Limb (tissue), 2 donors: ENCODE data around the gene TNFRSF9.
"Not testable (repeated sequence)": the region's sequence is repeated elsewhere in the genome, so short reads cannot be mapped to it uniquely, and the experiment has no call there.

Experiments used
- DNase-seq, 2 donors: peaks; one replicate each; pipeline ENCODE4 v3.0.0-alpha.2; 2016; ENCODE audit errors: extremely low spot score in 2 of 2

Gene TNFRSF9

GRCh38 chr1:7921796-7922195 lies 18.8 kb downstream of the TNFRSF9 start:
- DNase-seq: no peak

- no peak for DNase-seq
Measured at GRCh38 chr1:7919880-7920279, 20.8 kb downstream of the TNFRSF9 start.

- DNase-seq: not testable (repeated sequence)
Measured at GRCh38 chr1:7917971-7918370, 22.7 kb downstream of the TNFRSF9 start.

GRCh38 chr1:7916501-7916830 lies 24.2 kb downstream of the TNFRSF9 start:
- DNase-seq: no peak

- DNase-seq: no peak
Measured at GRCh38 chr1:7915826-7916500, 24.7 kb downstream of the TNFRSF9 start.

- DNase-seq: no peak
Measured at GRCh38 chr1:7912743-7913557, 27.7 kb downstream of the TNFRSF9 start.

GRCh38 chr1:7912145-7912544 lies 28.5 kb downstream of the TNFRSF9 start:
- DNase-seq: no peak

- DNase-seq: no peak
Measured at GRCh38 chr1:7905262-7905661, 35.4 kb downstream of the TNFRSF9 start.

- peak; percentile 55 to 73 for DNase-seq
Measured at GRCh38 chr1:7902478-7903085, 38.1 kb downstream of the TNFRSF9 start.

GRCh38 chr1:7899741-7900140 lies 40.9 kb downstream of the TNFRSF9 start:
- DNase-seq: no peak

GRCh38 chr1:7898962-7899361 lies 41.7 kb downstream of the TNFRSF9 start:
- no peak for DNase-seq

GRCh38 chr1:7896994-7897393 lies 43.6 kb downstream of the TNFRSF9 start:
- DNase-seq: no peak

GRCh38 chr1:7893529-7894180 lies 47.0 kb downstream of the TNFRSF9 start:
- DNase-seq: no peak

- DNase-seq: no peak
Measured at GRCh38 chr1:7891804-7892203, 48.8 kb downstream of the TNFRSF9 start.

GRCh38 chr1:7890853-7891252 lies 49.8 kb downstream of the TNFRSF9 start:
- no peak for DNase-seq

- DNase-seq: no peak
Measured at GRCh38 chr1:7888248-7889081, 52.2 kb downstream of the TNFRSF9 start.

GRCh38 chr1:7886405-7886745 lies 54.3 kb downstream of the TNFRSF9 start:
- no peak for DNase-seq

GRCh38 chr1:7885513-7886404 lies 54.9 kb downstream of the TNFRSF9 start:
- peak in 1 of 2 donors; percentile 35 for DNase-seq

- no peak for DNase-seq
Measured at GRCh38 chr1:7884757-7885156, 55.9 kb downstream of the TNFRSF9 start.

GRCh38 chr1:7879228-7879627 lies 61.4 kb downstream of the TNFRSF9 start:
- no peak for DNase-seq
